Mucosa of descending colon (tissue), 3 donors: Measurements from ENCODE around the gene CD99L2. TPM values are rescaled to one million over a fixed set of nuclear protein-coding genes. Genes with fewer than 3 reads are reported as not detected.

Source experiments
- ATAC-seq: fragments of 200-7000 bp; cut with Tn5 transposase; one replicate; pipeline ENCODE4 v1.9.1; 2020; ENCODE audit warnings: mild to moderate bottlenecking, moderate library complexity
- DNase-seq, 3 donors: peaks; one replicate each; pipeline ENCODE4 v3.0.0-alpha.2; 2020
- H3K36me3 ChIP-seq: fragments of 200-600 bp; one replicate; pipeline ENCODE4 v1.8.0; 2021; ENCODE audit warnings: low read depth, mild to moderate bottlenecking
- H3K4me1 ChIP-seq: fragments of 200-600 bp; one replicate; pipeline ENCODE4 v1.8.0; 2021; ENCODE audit warnings: low read depth, mild to moderate bottlenecking
- H3K4me3 ChIP-seq: fragments of 200-600 bp; one replicate; pipeline ENCODE4 v1.8.0; 2021; ENCODE audit warnings: mild to moderate bottlenecking
- H3K9me3 ChIP-seq: fragments of 200-600 bp; one replicate; pipeline ENCODE4 v1.8.0; 2021; ENCODE audit warnings: mild to moderate bottlenecking
- CTCF ChIP-seq: fragments of 200-600 bp; IDR thresholded peaks from one replicate; pipeline ENCODE4 v1.8.0; 2022; ENCODE audit warnings: antibody characterized with exemption, mild to moderate bottlenecking
- intact Hi-C, 2 donors: fragments of 100-400 bp; cut with DNase I in 1 of 2; cut with micrococcal nuclease in 1 of 2; formaldehyde crosslinking; loops; one replicate each; pipeline versions ENCODE4 v1.11.0 to v1.11.1; 2022; cut with DNase I, micrococcal nuclease
- total RNA-seq, 3 donors: library from RNA; stranded (reverse); fragmentation: NEBNext Ultra II Directional in 2 of 3; extraction: Animal tissue kit (Norgen Biotek cat#: 25700) in 2 of 3; gene quantifications; one replicate each; pipeline versions ENCODE4 v1.2.1 to v1.2.4, GENCODE V29; 2021 to 2023
- donor health status: DM: no; HTN: no; CAD: no; lungs with moderate emphysema.
- donor health status: DM: no; HTN: no; CAD: no.
- donor health status: DM: no; HTN: yes; CAD: no.

Gene CD99L2
- total RNA-seq, 3 donors from 2014 or later = 12.3 to 48.0 (median 15.6) TPM

- H3K9me3 ChIP-seq = no peaks in the 10 kb centered on the region
- no peak for TF ChIP-seq CTCF
- no peaks in the 10 kb centered on the region for H3K4me1 ChIP-seq
- no peak for DNase-seq
- no peak for ATAC-seq
- intact Hi-C loops = no loop called here
- H3K36me3 ChIP-seq = no peaks in the 10 kb centered on the region
- no peak overlapping the region for H3K4me3 ChIP-seq
Observed at GRCh38 chrX:150870487-150871340, 27.8 kb downstream of the CD99L2 start.

- Histone ChIP-seq H3K36me3 (no peaks in the 10 kb centered on the region), H3K9me3 (no peaks in the 10 kb centered on the region), H3K4me1 (no peaks in the 10 kb centered on the region), H3K4me3 (no peak overlapping the region)
- DNase-seq (no peak), ATAC-seq (no peak)
- intact Hi-C loops = no loop called here
- no peak for TF ChIP-seq CTCF
Observed at GRCh38 chrX:150870029-150870428, 28.4 kb downstream of the CD99L2 start.

- H3K9me3 ChIP-seq = no peaks in the 10 kb centered on the region
- no peak for TF ChIP-seq CTCF
- H3K4me1 ChIP-seq = no peaks in the 10 kb centered on the region
- H3K36me3 ChIP-seq = no peaks in the 10 kb centered on the region
- DNase-seq = peak; percentile 34 to 56 (median 38)
- intact Hi-C loops = no loop called here
- H3K4me3 ChIP-seq = no peak overlapping the region
- ATAC-seq = peak; percentile 93
Observed at GRCh38 chrX:150869450-150869849, 29.0 kb downstream of the CD99L2 start.

GRCh38 chrX:150868625-150869024, 29.8 kb downstream of the CD99L2 start:
- intact Hi-C loops = no loop called here
- no peak for ATAC-seq
- DNase-seq = no peak
- TF ChIP-seq CTCF = no peak
- Histone ChIP-seq H3K9me3 (no peaks in the 10 kb centered on the region), H3K4me3 (no peak overlapping the region), H3K4me1 (no peaks in the 10 kb centered on the region), H3K36me3 (no peaks in the 10 kb centered on the region)

- no peak for TF ChIP-seq CTCF
- ATAC-seq = no peak
- intact Hi-C loops = no loop called here
Observed at GRCh38 chrX:150864127-150864526, 34.3 kb downstream of the CD99L2 start.

More at GRCh38 chrX:150864127-150864526, 34.3 kb downstream of the CD99L2 start:
- Histone ChIP-seq H3K4me1 (no peaks in the 10 kb centered on the region), H3K4me3 (no peak overlapping the region), H3K36me3 (no peaks in the 10 kb centered on the region), H3K9me3 (no peaks in the 10 kb centered on the region)
- DNase-seq = no peak
